GM23338 (cell line): Measurements from ENCODE around the gene R3HDML. TPM values are rescaled to one million over a fixed set of nuclear protein-coding genes. Genes with fewer than 3 reads are reported as not detected.

Experiments used
- ATAC-seq: fragments of 200-7000 bp; cut with Tn5 transposase; 3 replicates; pipeline ENCODE4 v1.9.1; 2020
- DNase-seq: peaks from one replicate; pipeline ENCODE4 v3.0.0-alpha.2; 2015; ENCODE audit warnings: low spot score
- H2AFZ ChIP-seq: fragments of 200-600 bp; sonication (generic); 2 replicates; pipeline ENCODE4 v1.8.0; 2016; ENCODE audit warnings: antibody characterized with exemption, mild to moderate bottlenecking, moderate library complexity
- H3F3A ChIP-seq: fragments of 200-600 bp; sonication (generic); replicated peaks from 2 replicates; pipeline ENCODE4 v1.8.0; 2017; ENCODE audit warnings: antibody characterized with exemption, mixed run types, low read depth
- H3K27ac ChIP-seq: fragments of 200-600 bp; sonication (generic); 2 replicates; pipeline ENCODE4 v1.6.1; 2016; ENCODE audit warnings: low read depth
- H3K27me3 ChIP-seq: fragments of 200-600 bp; sonication (generic); 2 replicates; pipeline ENCODE4 v1.8.0; 2016; ENCODE audit warnings: mild to moderate bottlenecking, mixed run types, moderate library complexity; ENCODE audit not compliant: insufficient read depth
- H3K36me3 ChIP-seq: fragments of 200-600 bp; sonication (generic); 2 replicates; pipeline ENCODE4 v1.8.0; 2016; ENCODE audit warnings: mild to moderate bottlenecking; ENCODE audit not compliant: insufficient read depth
- H3K4me1 ChIP-seq: fragments of 200-600 bp; sonication (generic); 2 replicates; pipeline ENCODE4 v1.8.0; 2016; ENCODE audit warnings: mild to moderate bottlenecking, moderate library complexity; ENCODE audit not compliant: insufficient read depth
- H3K4me2 ChIP-seq: fragments of 200-600 bp; sonication (generic); 2 replicates; pipeline ENCODE4 v1.7.1; 2017; ENCODE audit warnings: mixed run types
- H3K4me3 ChIP-seq: fragments of 200-600 bp; sonication (generic); 2 replicates; pipeline ENCODE4 v1.6.1; 2016; ENCODE audit warnings: mixed run types
- H3K79me2 ChIP-seq: fragments of 200-600 bp; sonication (generic); replicated peaks from 2 replicates; pipeline ENCODE4 v1.8.0; 2017; ENCODE audit warnings: mild to moderate bottlenecking; ENCODE audit not compliant: insufficient read depth
- H3K9me2 ChIP-seq: fragments of 200-600 bp; sonication (generic); 2 replicates; pipeline ENCODE4 v1.8.0; 2017; ENCODE audit not compliant: insufficient read depth
- H4K20me1 ChIP-seq: fragments of 200-600 bp; sonication (generic); replicated peaks from 2 replicates; pipeline ENCODE4 v1.8.0; 2017; ENCODE audit warnings: mild to moderate bottlenecking; ENCODE audit not compliant: insufficient read depth
- H3K27ac Mint-ChIP-seq: 2 replicates; pipeline ENCODE4 v1.8.0; 2020; ENCODE audit warnings: inconsistent platforms, mild to moderate bottlenecking, moderate library complexity, mixed read lengths
- H3K27me3 Mint-ChIP-seq: 3 replicates; pipeline ENCODE4 v1.8.0; 2022; ENCODE audit warnings: low read depth, mild to moderate bottlenecking, moderate library complexity, mixed read lengths, inconsistent platforms; ENCODE audit not compliant: insufficient read depth, poor library complexity
- H3K36me3 Mint-ChIP-seq: 3 replicates; pipeline ENCODE4 v1.8.0; 2021; ENCODE audit warnings: low read depth, mild to moderate bottlenecking, inconsistent platforms, moderate library complexity, mixed read lengths
- H3K4me1 Mint-ChIP-seq: 3 replicates; pipeline ENCODE4 v1.8.0; 2020; ENCODE audit warnings: mild to moderate bottlenecking, inconsistent platforms, mixed read lengths
- H3K4me3 Mint-ChIP-seq: 3 replicates; pipeline ENCODE4 v1.8.0; 2021; ENCODE audit warnings: moderate library complexity, mild to moderate bottlenecking, inconsistent platforms, mixed read lengths
- H3K9me3 Mint-ChIP-seq: 3 replicates; pipeline ENCODE4 v1.8.0; 2020; ENCODE audit warnings: moderate library complexity, mild to moderate bottlenecking, inconsistent platforms, mixed read lengths
- CREB1 ChIP-seq: fragments of 250-450 bp; sonication (Bioruptor Pico); IDR thresholded peaks from 2 replicates; pipeline ENCODE4 v1.5.0; 2020; ENCODE audit warnings: low read depth, mild to moderate bottlenecking, moderate library complexity
- EZH2 ChIP-seq: fragments of 200-600 bp; sonication (generic); IDR thresholded peaks from one replicate; pipeline ENCODE4 v1.8.0; 2017; ENCODE audit warnings: antibody characterized with exemption, mild to moderate bottlenecking, low read depth; ENCODE audit not compliant: unreplicated experiment
- JUNB ChIP-seq: IDR thresholded peaks from one replicate; pipeline ENCODE4 v1.6.1; 2016; ENCODE audit warnings: antibody characterized with exemption; ENCODE audit not compliant: unreplicated experiment
- NANOG ChIP-seq: IDR thresholded peaks from 2 replicates; pipeline ENCODE4 v1.6.1; 2016; ENCODE audit warnings: antibody characterized with exemption, borderline replicate concordance
- POLR2AphosphoS5 ChIP-seq: IDR thresholded peaks from 2 replicates; pipeline ENCODE4 v1.6.1; 2016; ENCODE audit warnings: antibody characterized with exemption, low read depth
- polyA plus RNA-seq: library from polyadenylated mRNA; unstranded; fragments of >200 nt; fragmentation: Nextera tagmentation; extraction: Ambion mirVana; gene quantifications from 2 replicates; pipeline ENCODE4 v1.2.1, GENCODE V29; 2016
- total RNA-seq: library from RNA; depleted of rRNA; stranded (reverse); fragments of >200 nt; shearing (Covaris generic); gene quantifications from 2 replicates; pipeline ENCODE4 v1.2.3, GENCODE V29; 2014
- TF ChIP-seq, protein P1 (sequence below): IDR thresholded peaks from one replicate; pipeline ENCODE4 v1.6.1; 2018; ENCODE audit warnings: antibody characterized with exemption; ENCODE audit not compliant: unreplicated experiment
- TF ChIP-seq, protein P2 (sequence below): IDR thresholded peaks from 2 replicates; pipeline ENCODE4 v1.6.1; 2016; ENCODE audit warnings: antibody characterized with exemption
- TF ChIP-seq, protein P3 (sequence below), 2 experiments: fragments of 200-600 bp in 1 of 2; sonication (generic) in 1 of 2; conservative IDR thresholded peaks; 2 replicates each; pipeline versions ENCODE4 v1.5.1 to v1.6.1; 2016 to 2017; ENCODE audit warnings: antibody characterized with exemption in 2 of 2, low read depth in 2 of 2, mild to moderate bottlenecking in 2 of 2, moderate library complexity in 1 of 2

R3HDML gene
- total and polyA plus RNA-seq, 2 experiments from 2014 or later, result not detected

DNA sequence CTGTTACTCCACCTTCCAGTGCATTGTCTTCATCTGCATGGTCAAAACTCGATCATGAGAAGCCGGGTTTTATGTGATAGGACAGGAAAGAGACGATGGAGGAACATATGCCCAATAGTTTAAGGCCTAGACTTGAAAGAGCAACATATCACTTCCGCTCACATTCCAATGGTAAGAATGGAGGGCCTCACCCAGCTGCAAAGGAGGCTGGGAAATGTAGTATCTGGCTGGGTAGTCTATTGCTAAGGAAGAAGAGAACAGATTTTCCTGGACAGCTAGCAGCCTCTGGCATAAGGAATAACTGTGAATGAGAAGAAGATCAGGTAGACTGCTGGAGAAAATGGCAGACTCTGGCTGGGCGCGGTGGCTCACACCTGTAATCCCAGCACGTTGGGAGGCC lies 45.1 kb upstream of the R3HDML start (continued):
- TF ChIP-seq, protein P1, sequence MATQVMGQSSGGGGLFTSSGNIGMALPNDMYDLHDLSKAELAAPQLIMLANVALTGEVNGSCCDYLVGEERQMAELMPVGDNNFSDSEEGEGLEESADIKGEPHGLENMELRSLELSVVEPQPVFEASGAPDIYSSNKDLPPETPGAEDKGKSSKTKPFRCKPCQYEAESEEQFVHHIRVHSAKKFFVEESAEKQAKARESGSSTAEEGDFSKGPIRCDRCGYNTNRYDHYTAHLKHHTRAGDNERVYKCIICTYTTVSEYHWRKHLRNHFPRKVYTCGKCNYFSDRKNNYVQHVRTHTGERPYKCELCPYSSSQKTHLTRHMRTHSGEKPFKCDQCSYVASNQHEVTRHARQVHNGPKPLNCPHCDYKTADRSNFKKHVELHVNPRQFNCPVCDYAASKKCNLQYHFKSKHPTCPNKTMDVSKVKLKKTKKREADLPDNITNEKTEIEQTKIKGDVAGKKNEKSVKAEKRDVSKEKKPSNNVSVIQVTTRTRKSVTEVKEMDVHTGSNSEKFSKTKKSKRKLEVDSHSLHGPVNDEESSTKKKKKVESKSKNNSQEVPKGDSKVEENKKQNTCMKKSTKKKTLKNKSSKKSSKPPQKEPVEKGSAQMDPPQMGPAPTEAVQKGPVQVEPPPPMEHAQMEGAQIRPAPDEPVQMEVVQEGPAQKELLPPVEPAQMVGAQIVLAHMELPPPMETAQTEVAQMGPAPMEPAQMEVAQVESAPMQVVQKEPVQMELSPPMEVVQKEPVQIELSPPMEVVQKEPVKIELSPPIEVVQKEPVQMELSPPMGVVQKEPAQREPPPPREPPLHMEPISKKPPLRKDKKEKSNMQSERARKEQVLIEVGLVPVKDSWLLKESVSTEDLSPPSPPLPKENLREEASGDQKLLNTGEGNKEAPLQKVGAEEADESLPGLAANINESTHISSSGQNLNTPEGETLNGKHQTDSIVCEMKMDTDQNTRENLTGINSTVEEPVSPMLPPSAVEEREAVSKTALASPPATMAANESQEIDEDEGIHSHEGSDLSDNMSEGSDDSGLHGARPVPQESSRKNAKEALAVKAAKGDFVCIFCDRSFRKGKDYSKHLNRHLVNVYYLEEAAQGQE, result no peak
- TF ChIP-seq CREB1 (CRISPR knock-in tag), result no peak
- TF ChIP-seq POLR2AphosphoS5, result no peak
- TF ChIP-seq NANOG, result no peak
- TF ChIP-seq EZH2, result no peak

DNA sequence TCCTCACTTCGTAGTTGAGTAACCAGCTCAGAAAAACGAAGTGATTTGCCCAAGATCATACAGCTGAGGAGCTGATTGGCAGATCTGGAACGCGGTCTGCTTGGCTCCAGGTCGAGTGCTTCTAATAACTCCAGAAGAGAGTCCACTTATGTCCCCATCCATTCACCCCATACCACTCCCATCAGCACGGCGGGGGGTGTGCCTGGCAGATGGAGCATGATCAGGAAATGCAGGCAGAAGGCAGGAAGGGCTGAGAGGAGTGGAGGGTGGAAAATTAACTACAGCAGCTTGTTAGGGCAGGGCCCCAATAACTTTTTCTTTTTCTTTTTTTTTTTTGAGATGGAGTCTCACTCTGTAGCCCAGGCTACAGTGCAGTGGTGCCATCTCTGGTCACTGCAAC lies 40.8 kb upstream of the R3HDML start:
- H3K9me2 ChIP-seq, result no peaks in the 10 kb centered on the region
- DNase-seq, result no peak
- H3K36me3 ChIP-seq, result no peaks in the 10 kb centered on the region
- H3K4me1 ChIP-seq, result no peaks in the 10 kb centered on the region
- H3K79me2 ChIP-seq, result no peaks in the 10 kb centered on the region
- no peak overlapping the region for H3K27ac Mint-ChIP-seq
- no peak for ATAC-seq
- no peaks in the 10 kb centered on the region for H3K36me3 Mint-ChIP-seq
- no peaks in the 10 kb centered on the region for H3F3A ChIP-seq
- H3K27ac ChIP-seq, result no peak overlapping the region
- H3K4me3 Mint-ChIP-seq, result no peak overlapping the region
- no peaks in the 10 kb centered on the region; the same call in 1 of the 2 replicates for H4K20me1 ChIP-seq
- no peak overlapping the region for H3K4me2 ChIP-seq
- no peak overlapping the region for H2AFZ ChIP-seq
- peaks cover 3% of the 10 kb centered on the region for H3K4me1 Mint-ChIP-seq
- H3K9me3 Mint-ChIP-seq, result no peaks in the 10 kb centered on the region
- no peaks in the 10 kb centered on the region for H3K27me3 ChIP-seq
- peaks cover 4% of the 10 kb centered on the region for H3K27me3 Mint-ChIP-seq
- no peak overlapping the region for H3K4me3 ChIP-seq
- TF ChIP-seq, protein P1, result no peak
- no peak for TF ChIP-seq EZH2
- TF ChIP-seq, protein P2, sequence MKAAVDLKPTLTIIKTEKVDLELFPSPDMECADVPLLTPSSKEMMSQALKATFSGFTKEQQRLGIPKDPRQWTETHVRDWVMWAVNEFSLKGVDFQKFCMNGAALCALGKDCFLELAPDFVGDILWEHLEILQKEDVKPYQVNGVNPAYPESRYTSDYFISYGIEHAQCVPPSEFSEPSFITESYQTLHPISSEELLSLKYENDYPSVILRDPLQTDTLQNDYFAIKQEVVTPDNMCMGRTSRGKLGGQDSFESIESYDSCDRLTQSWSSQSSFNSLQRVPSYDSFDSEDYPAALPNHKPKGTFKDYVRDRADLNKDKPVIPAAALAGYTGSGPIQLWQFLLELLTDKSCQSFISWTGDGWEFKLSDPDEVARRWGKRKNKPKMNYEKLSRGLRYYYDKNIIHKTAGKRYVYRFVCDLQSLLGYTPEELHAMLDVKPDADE, result no peak
- no peak for TF ChIP-seq NANOG
- no peak for TF ChIP-seq JUNB
- TF ChIP-seq, protein P3, sequence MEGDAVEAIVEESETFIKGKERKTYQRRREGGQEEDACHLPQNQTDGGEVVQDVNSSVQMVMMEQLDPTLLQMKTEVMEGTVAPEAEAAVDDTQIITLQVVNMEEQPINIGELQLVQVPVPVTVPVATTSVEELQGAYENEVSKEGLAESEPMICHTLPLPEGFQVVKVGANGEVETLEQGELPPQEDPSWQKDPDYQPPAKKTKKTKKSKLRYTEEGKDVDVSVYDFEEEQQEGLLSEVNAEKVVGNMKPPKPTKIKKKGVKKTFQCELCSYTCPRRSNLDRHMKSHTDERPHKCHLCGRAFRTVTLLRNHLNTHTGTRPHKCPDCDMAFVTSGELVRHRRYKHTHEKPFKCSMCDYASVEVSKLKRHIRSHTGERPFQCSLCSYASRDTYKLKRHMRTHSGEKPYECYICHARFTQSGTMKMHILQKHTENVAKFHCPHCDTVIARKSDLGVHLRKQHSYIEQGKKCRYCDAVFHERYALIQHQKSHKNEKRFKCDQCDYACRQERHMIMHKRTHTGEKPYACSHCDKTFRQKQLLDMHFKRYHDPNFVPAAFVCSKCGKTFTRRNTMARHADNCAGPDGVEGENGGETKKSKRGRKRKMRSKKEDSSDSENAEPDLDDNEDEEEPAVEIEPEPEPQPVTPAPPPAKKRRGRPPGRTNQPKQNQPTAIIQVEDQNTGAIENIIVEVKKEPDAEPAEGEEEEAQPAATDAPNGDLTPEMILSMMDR (conservative IDR thresholded peaks at IDR 0.05; ENCODE audit: low read depth in 2 of 2), result no peak
